Astrocyte (in vitro differentiated cells and primary cell): Measurements from ENCODE around the gene GALNT17. TPM values are rescaled to one million over a fixed set of nuclear protein-coding genes. Genes with fewer than 3 reads are reported as not detected.

Experiments
- DNase-seq: peaks from one replicate; pipeline ENCODE4 v3.0.0-alpha.2; 2010; ENCODE audit warnings: low read depth
- FAIRE-seq: peaks from 2 replicates; lab custom pipeline; 2011; peaks lifted over from hg19 to GRCh38; lab: Jason Lieb, UNC
- H2AFZ ChIP-seq: 2 replicates; pipeline ENCODE4 v1.6.0; 2012; ENCODE audit warnings: low read depth, low read length, inconsistent platforms
- H3K27ac ChIP-seq: 2 replicates; pipeline ENCODE4 v1.5.1; 2011; ENCODE audit warnings: low read depth, low read length, inconsistent platforms
- H3K27me3 ChIP-seq: 2 replicates; pipeline ENCODE4 v1.6.0; 2011; ENCODE audit warnings: low read length, inconsistent platforms; ENCODE audit not compliant: insufficient read depth
- H3K36me3 ChIP-seq: 2 replicates; pipeline ENCODE4 v1.5.1; 2011; ENCODE audit warnings: low read length, inconsistent platforms; ENCODE audit not compliant: insufficient read depth
- H3K4me1 ChIP-seq: 2 replicates; pipeline ENCODE4 v1.5.1; 2011; ENCODE audit warnings: low read length, inconsistent platforms; ENCODE audit not compliant: insufficient read depth
- H3K4me2 ChIP-seq: 2 replicates; pipeline ENCODE4 v1.6.0; 2012; ENCODE audit warnings: low read length, inconsistent platforms
- H3K4me3 ChIP-seq: 2 replicates; pipeline ENCODE4 v1.5.1; 2011; ENCODE audit warnings: low read depth, mild to moderate bottlenecking, low read length, inconsistent platforms; ENCODE audit not compliant: insufficient read depth
- H3K79me2 ChIP-seq: 2 replicates; pipeline ENCODE4 v1.6.0; 2012; ENCODE audit warnings: mild to moderate bottlenecking, low read length, inconsistent platforms; ENCODE audit not compliant: insufficient read depth
- H3K9ac ChIP-seq: 2 replicates; pipeline ENCODE4 v1.6.0; 2012; ENCODE audit warnings: mild to moderate bottlenecking, low read length, inconsistent platforms
- H3K9me3 ChIP-seq: 2 replicates; pipeline ENCODE4 v1.5.1; 2012; ENCODE audit warnings: low read depth, mild to moderate bottlenecking, low read length, inconsistent platforms; ENCODE audit not compliant: insufficient read depth
- H4K20me1 ChIP-seq: 2 replicates; pipeline ENCODE4 v1.6.0; 2012; ENCODE audit warnings: low read length, inconsistent platforms; ENCODE audit not compliant: insufficient read depth
- H3K27ac Mint-ChIP-seq: one replicate; pipeline ENCODE4 v1.8.0; 2021; ENCODE audit warnings: mild to moderate bottlenecking, mixed read lengths; ENCODE audit not compliant: unreplicated experiment
- H3K27me3 Mint-ChIP-seq: one replicate; pipeline ENCODE4 v1.8.0; 2021; ENCODE audit warnings: low read depth, mixed read lengths; ENCODE audit not compliant: unreplicated experiment
- H3K36me3 Mint-ChIP-seq: one replicate; pipeline ENCODE4 v1.8.0; 2021; ENCODE audit warnings: low read depth, mixed read lengths; ENCODE audit not compliant: unreplicated experiment
- H3K4me1 Mint-ChIP-seq: one replicate; pipeline ENCODE4 v1.8.0; 2021; ENCODE audit warnings: low read depth, mixed read lengths; ENCODE audit not compliant: unreplicated experiment
- H3K4me3 Mint-ChIP-seq: one replicate; pipeline ENCODE4 v1.8.0; 2021; ENCODE audit warnings: mild to moderate bottlenecking, moderate library complexity, mixed read lengths; ENCODE audit not compliant: unreplicated experiment
- H3K9me3 Mint-ChIP-seq: one replicate; pipeline ENCODE4 v1.8.0; 2021; ENCODE audit warnings: mild to moderate bottlenecking, mixed read lengths; ENCODE audit not compliant: unreplicated experiment
- CTCF ChIP-seq: IDR thresholded peaks from 2 replicates; pipeline ENCODE4 v1.5.1; 2011; ENCODE audit warnings: low read depth, mild to moderate bottlenecking, inconsistent platforms, low read length, moderate library complexity; ENCODE audit not compliant: insufficient read depth
- EZH2 ChIP-seq: IDR thresholded peaks from 2 replicates; pipeline ENCODE4 v1.6.1; 2012; ENCODE audit warnings: mild to moderate bottlenecking, low read length, inconsistent platforms; ENCODE audit not compliant: insufficient read depth
- total RNA-seq: library from RNA; stranded (reverse); gene quantifications from 2 replicates; pipeline ENCODE4 v1.2.1, GENCODE V29; 2021

GALNT17 gene
- total RNA-seq, 1 donor from 2014 or later, result 7.8 TPM

GRCh38 chr7:71131256-71132126, 453 bp upstream of the GALNT17 start:
- no peaks in the 10 kb centered on the region for H3K79me2 ChIP-seq
- Mint-ChIP-seq H3K4me3 (peak overlapping the region; percentile 82), H3K4me1 (peaks cover 2% of the 10 kb centered on the region), H3K36me3 (no peaks in the 10 kb centered on the region), H3K27ac (peak overlapping the region; percentile 10), H3K9me3 (no peaks in the 10 kb centered on the region), H3K27me3 (peaks cover 36% of the 10 kb centered on the region)
- no peaks in the 10 kb centered on the region for H3K36me3 ChIP-seq
- H3K9me3 ChIP-seq, result no peaks in the 10 kb centered on the region
- no peak overlapping the region for H3K27ac ChIP-seq
- H3K4me3 ChIP-seq, result peak overlapping the region; percentile 61
- no peak overlapping the region for H3K9ac ChIP-seq
- peak overlapping the region; percentile 81 for H2AFZ ChIP-seq
- FAIRE-seq, result no peak
- H4K20me1 ChIP-seq, result peaks cover 10% of the 10 kb centered on the region
- DNase-seq, result peak; percentile 36
- H3K4me2 ChIP-seq, result peak overlapping the region; percentile 84
- peaks cover 7% of the 10 kb centered on the region for H3K27me3 ChIP-seq
- no peaks in the 10 kb centered on the region for H3K4me1 ChIP-seq
- TF ChIP-seq CTCF (no peak), EZH2 (no peak)

GRCh38 chr7:71132377-71133231, 660 bp downstream of the GALNT17 start:
- Mint-ChIP-seq H3K9me3 (no peaks in the 10 kb centered on the region), H3K27ac (no peak overlapping the region), H3K4me3 (peak overlapping the region; percentile 84), H3K4me1 (peaks cover 2% of the 10 kb centered on the region), H3K27me3 (peaks cover 36% of the 10 kb centered on the region), H3K36me3 (no peaks in the 10 kb centered on the region)
- Histone ChIP-seq H3K27ac (no peak overlapping the region), H3K27me3 (peaks cover 7% of the 10 kb centered on the region), H3K4me1 (no peaks in the 10 kb centered on the region), H2AFZ (no peak overlapping the region), H3K9ac (no peak overlapping the region), H3K79me2 (no peaks in the 10 kb centered on the region), H3K4me2 (peak overlapping the region; percentile 84), H3K4me3 (peak overlapping the region; percentile 17), H3K9me3 (no peaks in the 10 kb centered on the region), H4K20me1 (peaks cover 10% of the 10 kb centered on the region), H3K36me3 (no peaks in the 10 kb centered on the region)
- TF ChIP-seq CTCF (no peak), EZH2 (no peak)
- DNase-seq (peak; percentile 14), FAIRE-seq (no peak)
